ENCODE data around the gene TOP3A. TPM values are rescaled to one million over a fixed set of nuclear protein-coding genes. Genes with fewer than 3 reads are reported as not detected.

TOP3A gene
- total RNA-seq, 1 experiment from 2014 or later = 73.7 TPM

DNA sequence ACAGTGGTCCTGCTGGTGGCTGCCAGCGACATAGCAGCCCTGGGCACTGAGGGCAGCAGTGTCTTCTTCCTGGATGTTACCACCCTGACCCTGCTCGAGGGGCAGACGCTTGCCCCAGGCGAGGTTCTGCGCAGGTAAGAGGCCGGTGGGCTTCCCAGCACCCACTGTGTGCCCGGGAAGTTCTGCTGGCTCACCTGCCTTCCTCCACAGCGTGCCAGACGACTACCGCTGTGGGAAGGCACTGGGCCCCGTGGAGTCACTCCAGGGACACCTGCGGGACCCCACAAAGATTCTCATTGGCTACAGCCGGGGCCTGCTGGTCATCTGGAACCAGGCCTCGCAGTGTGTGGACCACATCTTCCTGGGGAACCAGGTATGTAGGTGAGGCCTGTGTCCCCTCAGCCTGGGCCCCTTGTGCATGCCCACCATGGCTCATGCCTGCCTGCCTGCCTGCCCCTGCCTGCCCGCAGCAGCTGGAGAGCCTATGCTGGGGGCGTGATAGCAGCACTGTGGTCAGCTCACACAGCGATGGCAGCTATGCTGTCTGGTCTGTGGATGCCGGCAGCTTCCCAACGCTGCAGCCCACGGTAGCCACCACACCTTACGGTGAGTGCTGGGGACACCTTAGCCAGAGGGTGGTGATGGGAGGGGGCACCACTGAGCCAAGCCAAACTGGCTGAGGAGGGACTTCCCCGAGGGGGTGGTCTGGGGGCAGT lies 80.8 kb downstream of the TOP3A start:
- no peaks in the 10 kb centered on the region for H3K27me3 ChIP-seq (replicated peaks; ENCODE audit: control insufficient read depth, insufficient read depth, low read length)
- H3K36me3 Mint-ChIP-seq (ENCODE audit: insufficient read depth, unreplicated experiment) = peaks cover 8% of the 10 kb centered on the region
- ChIA-PET CTCF (no interaction called here), POLR2A (no interaction called here)
- H3K9me3 Mint-ChIP-seq (ENCODE audit: unreplicated experiment) = no peaks in the 10 kb centered on the region
- H3K27me3 Mint-ChIP-seq (ENCODE audit: insufficient read depth, unreplicated experiment) = no peaks in the 10 kb centered on the region
- no TSS peak for BruUV-seq (replicated peaks)
- no peaks in the 10 kb centered on the region for H3K4me1 Mint-ChIP-seq (ENCODE audit: low read depth, unreplicated experiment)
- no peaks in the 10 kb centered on the region for H3K9me3 ChIP-seq
- H3K4me3 Mint-ChIP-seq (ENCODE audit: unreplicated experiment) = no peak overlapping the region
- no peak for DNase-seq
- intact Hi-C loops (cut with micrococcal nuclease; ENCODE audit: unreplicated experiment) = no loop called here
- H3K27ac Mint-ChIP-seq (ENCODE audit: unreplicated experiment) = no peak overlapping the region
- H3K4me1 ChIP-seq = no peaks in the 10 kb centered on the region
- no peak overlapping the region for H3K4me3 ChIP-seq (ENCODE audit: low read depth, low read length)
- H3K36me3 ChIP-seq (ENCODE audit: control insufficient read depth, insufficient read depth, low read length) = peaks cover 6% of the 10 kb centered on the region
- TF ChIP-seq, protein P1, sequence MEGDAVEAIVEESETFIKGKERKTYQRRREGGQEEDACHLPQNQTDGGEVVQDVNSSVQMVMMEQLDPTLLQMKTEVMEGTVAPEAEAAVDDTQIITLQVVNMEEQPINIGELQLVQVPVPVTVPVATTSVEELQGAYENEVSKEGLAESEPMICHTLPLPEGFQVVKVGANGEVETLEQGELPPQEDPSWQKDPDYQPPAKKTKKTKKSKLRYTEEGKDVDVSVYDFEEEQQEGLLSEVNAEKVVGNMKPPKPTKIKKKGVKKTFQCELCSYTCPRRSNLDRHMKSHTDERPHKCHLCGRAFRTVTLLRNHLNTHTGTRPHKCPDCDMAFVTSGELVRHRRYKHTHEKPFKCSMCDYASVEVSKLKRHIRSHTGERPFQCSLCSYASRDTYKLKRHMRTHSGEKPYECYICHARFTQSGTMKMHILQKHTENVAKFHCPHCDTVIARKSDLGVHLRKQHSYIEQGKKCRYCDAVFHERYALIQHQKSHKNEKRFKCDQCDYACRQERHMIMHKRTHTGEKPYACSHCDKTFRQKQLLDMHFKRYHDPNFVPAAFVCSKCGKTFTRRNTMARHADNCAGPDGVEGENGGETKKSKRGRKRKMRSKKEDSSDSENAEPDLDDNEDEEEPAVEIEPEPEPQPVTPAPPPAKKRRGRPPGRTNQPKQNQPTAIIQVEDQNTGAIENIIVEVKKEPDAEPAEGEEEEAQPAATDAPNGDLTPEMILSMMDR (IDR thresholded peaks at IDR 0.05; ENCODE audit: insufficient read depth in 1 of 2, low read depth in 1 of 2, low read length in 1 of 2, severe bottlenecking in 1 of 2, unreplicated experiment in 1 of 2) = no peak

- no TSS peak for BruUV-seq (replicated peaks)
- Histone ChIP-seq H3K4me1 (peaks cover 9% of the 10 kb centered on the region), H3K9me3 (no peaks in the 10 kb centered on the region), H3K27me3 (replicated peaks; ENCODE audit: control insufficient read depth, insufficient read depth, low read length) (no peaks in the 10 kb centered on the region), H3K36me3 (ENCODE audit: control insufficient read depth, insufficient read depth, low read length) (peaks cover 5% of the 10 kb centered on the region), H3K4me3 (ENCODE audit: low read depth, low read length) (no peak overlapping the region)
- ChIA-PET POLR2A (no interaction called here), CTCF (no interaction called here)
- TF ChIP-seq, protein P1 (IDR thresholded peaks at IDR 0.05; ENCODE audit: insufficient read depth in 1 of 2, low read depth in 1 of 2, low read length in 1 of 2, severe bottlenecking in 1 of 2, unreplicated experiment in 1 of 2) = no peak
- no peak for DNase-seq
- no peaks in the 10 kb centered on the region for H3K27me3 Mint-ChIP-seq (ENCODE audit: insufficient read depth, unreplicated experiment)
- H3K36me3 Mint-ChIP-seq (ENCODE audit: insufficient read depth, unreplicated experiment) = peaks cover 6% of the 10 kb centered on the region
- H3K4me3 Mint-ChIP-seq (ENCODE audit: unreplicated experiment) = no peak overlapping the region
- H3K9me3 Mint-ChIP-seq (ENCODE audit: unreplicated experiment) = no peaks in the 10 kb centered on the region
- no peak overlapping the region for H3K27ac Mint-ChIP-seq (ENCODE audit: unreplicated experiment)
- intact Hi-C loops (cut with micrococcal nuclease; ENCODE audit: unreplicated experiment) = no loop called here
- peaks cover 19% of the 10 kb centered on the region for H3K4me1 Mint-ChIP-seq (ENCODE audit: low read depth, unreplicated experiment)
Observed at GRCh38 chr17:18231164-18231563, 83.6 kb downstream of the TOP3A start.

GRCh38 chr17:18230288-18231141 lies 84.3 kb downstream of the TOP3A start:
- DNase-seq = no peak
- Mint-ChIP-seq H3K27ac (ENCODE audit: unreplicated experiment) (no peak overlapping the region), H3K4me1 (ENCODE audit: low read depth, unreplicated experiment) (peaks cover 21% of the 10 kb centered on the region), H3K9me3 (ENCODE audit: unreplicated experiment) (no peaks in the 10 kb centered on the region), H3K27me3 (ENCODE audit: insufficient read depth, unreplicated experiment) (no peaks in the 10 kb centered on the region), H3K36me3 (ENCODE audit: insufficient read depth, unreplicated experiment) (no peaks in the 10 kb centered on the region), H3K4me3 (ENCODE audit: unreplicated experiment) (no peak overlapping the region)
- intact Hi-C loops (cut with micrococcal nuclease; ENCODE audit: unreplicated experiment) = no loop called here
- no TSS peak for BruUV-seq (replicated peaks)
- no peaks in the 10 kb centered on the region for H3K9me3 ChIP-seq
- peaks cover 2% of the 10 kb centered on the region for H3K36me3 ChIP-seq (ENCODE audit: control insufficient read depth, insufficient read depth, low read length)
- peaks cover 10% of the 10 kb centered on the region for H3K4me1 ChIP-seq
- CTCF ChIA-PET = no interaction called here
- POLR2A ChIA-PET = no interaction called here
- TF ChIP-seq, protein P1 (IDR thresholded peaks at IDR 0.05; ENCODE audit: insufficient read depth in 1 of 2, low read depth in 1 of 2, low read length in 1 of 2, severe bottlenecking in 1 of 2, unreplicated experiment in 1 of 2) = no peak
- H3K27me3 ChIP-seq (replicated peaks; ENCODE audit: control insufficient read depth, insufficient read depth, low read length) = no peaks in the 10 kb centered on the region
- no peak overlapping the region for H3K4me3 ChIP-seq (ENCODE audit: low read depth, low read length)

Measured in Caco-2 (cell line).